ENCODE data around the gene ALPK3. TPM values are rescaled to one million over a fixed set of nuclear protein-coding genes. Genes with fewer than 3 reads are reported as not detected.

Gene ALPK3
- total RNA-seq, 1 experiment from 2014 or later, result 16.5 TPM

DNA sequence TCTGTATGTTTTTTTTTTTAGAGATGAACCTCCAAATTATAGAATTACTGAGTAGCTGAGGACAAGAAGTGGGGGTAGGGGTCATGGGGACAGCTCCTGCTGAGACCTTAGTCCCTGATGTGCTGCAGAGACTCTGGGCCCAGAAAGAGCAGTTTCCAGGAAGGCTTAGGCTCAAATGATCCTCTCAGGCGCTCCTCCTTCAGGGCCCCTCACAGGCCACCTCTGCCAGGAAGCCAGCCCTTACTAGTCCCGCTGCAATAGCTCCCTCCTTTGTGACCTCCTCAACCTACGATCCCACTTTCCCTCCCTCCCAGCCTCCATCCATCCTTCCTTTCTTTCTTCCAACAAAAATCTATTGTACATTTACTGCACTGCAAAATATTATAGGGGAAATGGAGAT is 91.9 kb downstream of the ALPK3 start (continued):
- TF ChIP-seq, protein P1, sequence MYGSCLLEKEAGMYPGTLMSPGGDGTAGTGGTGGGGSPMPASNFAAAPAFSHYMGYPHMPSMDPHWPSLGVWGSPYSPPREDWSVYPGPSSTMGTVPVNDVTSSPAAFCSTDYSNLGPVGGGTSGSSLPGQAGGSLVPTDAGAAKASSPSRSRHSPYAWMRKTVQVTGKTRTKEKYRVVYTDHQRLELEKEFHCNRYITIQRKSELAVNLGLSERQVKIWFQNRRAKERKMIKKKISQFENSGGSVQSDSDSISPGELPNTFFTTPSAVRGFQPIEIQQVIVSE (CRISPR knock-in tag; IDR thresholded peaks at IDR 0.05; ENCODE audit: borderline replicate concordance), result no peak
- TF ChIP-seq TP53 (CRISPR knock-in tag; IDR thresholded peaks at IDR 0.05), result no peak
- TF ChIP-seq SP1 (CRISPR knock-in tag; conservative IDR thresholded peaks at IDR 0.05), result no peak

DNA sequence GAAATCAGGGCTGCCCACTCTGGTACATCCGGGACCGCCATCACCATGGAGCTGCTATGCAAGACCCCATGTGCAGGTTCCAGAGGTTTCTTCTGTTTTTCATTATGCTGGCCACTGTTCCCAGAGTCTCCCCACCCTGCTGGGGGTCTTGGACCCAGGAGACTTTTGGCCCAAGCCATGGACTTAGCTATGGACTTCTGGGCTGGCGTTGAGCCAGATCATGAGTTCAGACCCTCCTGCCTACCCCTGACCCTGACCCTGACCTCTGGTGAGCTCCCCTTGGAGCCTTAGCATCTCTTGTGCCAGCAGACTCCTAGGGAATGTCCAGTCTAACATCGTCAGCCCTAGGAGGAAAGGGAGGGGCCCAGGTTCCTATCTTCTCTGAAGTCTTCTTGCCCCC is 92.6 kb downstream of the ALPK3 start:
- ATAC-seq (no peak), DNase-seq (ENCODE audit: low spot score) (no peak)
- H3K4me3 Mint-ChIP-seq, result no peak overlapping the region
- CTCF ChIA-PET, result interaction anchor here (0.5 to 1.3 kb wide), 6 partner anchors 15 to 339 kb away, joined by 3 to 5 read pairs (median 4); no protein-coding TSS in a partner anchor
- no peaks in the 10 kb centered on the region for H3K36me3 Mint-ChIP-seq
- no peak overlapping the region for H3K27ac Mint-ChIP-seq
- H3K27me3 Mint-ChIP-seq (ENCODE audit: low read depth), result no peaks in the 10 kb centered on the region
- H3K4me1 Mint-ChIP-seq, result peaks cover 9% of the 10 kb centered on the region
- TF ChIP-seq, protein P2, sequence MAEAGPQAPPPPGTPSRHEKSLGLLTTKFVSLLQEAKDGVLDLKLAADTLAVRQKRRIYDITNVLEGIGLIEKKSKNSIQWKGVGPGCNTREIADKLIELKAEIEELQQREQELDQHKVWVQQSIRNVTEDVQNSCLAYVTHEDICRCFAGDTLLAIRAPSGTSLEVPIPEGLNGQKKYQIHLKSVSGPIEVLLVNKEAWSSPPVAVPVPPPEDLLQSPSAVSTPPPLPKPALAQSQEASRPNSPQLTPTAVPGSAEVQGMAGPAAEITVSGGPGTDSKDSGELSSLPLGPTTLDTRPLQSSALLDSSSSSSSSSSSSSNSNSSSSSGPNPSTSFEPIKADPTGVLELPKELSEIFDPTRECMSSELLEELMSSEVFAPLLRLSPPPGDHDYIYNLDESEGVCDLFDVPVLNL (CRISPR knock-in tag; IDR thresholded peaks at IDR 0.05; ENCODE audit: borderline replicate concordance, low read depth), result no peak
- TF ChIP-seq TEAD4 (CRISPR knock-in tag; IDR thresholded peaks at IDR 0.05) (no peak), MXD4 (CRISPR knock-in tag; IDR thresholded peaks at IDR 0.05; ENCODE audit: borderline replicate concordance) (no peak), ATF1 (CRISPR knock-in tag; IDR thresholded peaks at IDR 0.05) (no peak), KAT7 (CRISPR knock-in tag; IDR thresholded peaks at IDR 0.05; ENCODE audit: borderline replicate concordance) (no peak), HMGA2 (CRISPR knock-in tag; IDR thresholded peaks at IDR 0.05) (no peak), ZNF263 (CRISPR knock-in tag; IDR thresholded peaks at IDR 0.05; ENCODE audit: low read depth) (no peak), OVOL2 (CRISPR knock-in tag; IDR thresholded peaks at IDR 0.05; ENCODE audit: borderline replicate concordance) (no peak), FOXJ3 (CRISPR knock-in tag; IDR thresholded peaks at IDR 0.05; ENCODE audit: borderline replicate concordance) (no peak), NFE2L1 (CRISPR knock-in tag; IDR thresholded peaks at IDR 0.05) (no peak), NR2C2 (CRISPR knock-in tag; IDR thresholded peaks at IDR 0.05) (no peak)
- TF ChIP-seq, protein P3, sequence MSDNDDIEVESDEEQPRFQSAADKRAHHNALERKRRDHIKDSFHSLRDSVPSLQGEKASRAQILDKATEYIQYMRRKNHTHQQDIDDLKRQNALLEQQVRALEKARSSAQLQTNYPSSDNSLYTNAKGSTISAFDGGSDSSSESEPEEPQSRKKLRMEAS (CRISPR knock-in tag; IDR thresholded peaks at IDR 0.05), result no peak
- TF ChIP-seq, protein P4, sequence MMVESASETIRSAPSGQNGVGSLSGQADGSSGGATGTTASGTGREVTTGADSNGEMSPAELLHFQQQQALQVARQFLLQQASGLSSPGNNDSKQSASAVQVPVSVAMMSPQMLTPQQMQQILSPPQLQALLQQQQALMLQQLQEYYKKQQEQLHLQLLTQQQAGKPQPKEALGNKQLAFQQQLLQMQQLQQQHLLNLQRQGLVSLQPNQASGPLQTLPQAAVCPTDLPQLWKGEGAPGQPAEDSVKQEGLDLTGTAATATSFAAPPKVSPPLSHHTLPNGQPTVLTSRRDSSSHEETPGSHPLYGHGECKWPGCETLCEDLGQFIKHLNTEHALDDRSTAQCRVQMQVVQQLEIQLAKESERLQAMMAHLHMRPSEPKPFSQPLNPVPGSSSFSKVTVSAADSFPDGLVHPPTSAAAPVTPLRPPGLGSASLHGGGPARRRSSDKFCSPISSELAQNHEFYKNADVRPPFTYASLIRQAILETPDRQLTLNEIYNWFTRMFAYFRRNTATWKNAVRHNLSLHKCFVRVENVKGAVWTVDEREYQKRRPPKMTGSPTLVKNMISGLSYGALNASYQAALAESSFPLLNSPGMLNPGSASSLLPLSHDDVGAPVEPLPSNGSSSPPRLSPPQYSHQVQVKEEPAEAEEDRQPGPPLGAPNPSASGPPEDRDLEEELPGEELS (CRISPR knock-in tag; IDR thresholded peaks at IDR 0.05), result no peak
- TF ChIP-seq, protein P5, sequence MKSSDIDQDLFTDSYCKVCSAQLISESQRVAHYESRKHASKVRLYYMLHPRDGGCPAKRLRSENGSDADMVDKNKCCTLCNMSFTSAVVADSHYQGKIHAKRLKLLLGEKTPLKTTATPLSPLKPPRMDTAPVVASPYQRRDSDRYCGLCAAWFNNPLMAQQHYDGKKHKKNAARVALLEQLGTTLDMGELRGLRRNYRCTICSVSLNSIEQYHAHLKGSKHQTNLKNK (CRISPR knock-in tag; IDR thresholded peaks at IDR 0.05), result no peak
- H3K9me3 Mint-ChIP-seq, result no peaks in the 10 kb centered on the region
- POLR2A ChIA-PET, result no interaction called here

DNA sequence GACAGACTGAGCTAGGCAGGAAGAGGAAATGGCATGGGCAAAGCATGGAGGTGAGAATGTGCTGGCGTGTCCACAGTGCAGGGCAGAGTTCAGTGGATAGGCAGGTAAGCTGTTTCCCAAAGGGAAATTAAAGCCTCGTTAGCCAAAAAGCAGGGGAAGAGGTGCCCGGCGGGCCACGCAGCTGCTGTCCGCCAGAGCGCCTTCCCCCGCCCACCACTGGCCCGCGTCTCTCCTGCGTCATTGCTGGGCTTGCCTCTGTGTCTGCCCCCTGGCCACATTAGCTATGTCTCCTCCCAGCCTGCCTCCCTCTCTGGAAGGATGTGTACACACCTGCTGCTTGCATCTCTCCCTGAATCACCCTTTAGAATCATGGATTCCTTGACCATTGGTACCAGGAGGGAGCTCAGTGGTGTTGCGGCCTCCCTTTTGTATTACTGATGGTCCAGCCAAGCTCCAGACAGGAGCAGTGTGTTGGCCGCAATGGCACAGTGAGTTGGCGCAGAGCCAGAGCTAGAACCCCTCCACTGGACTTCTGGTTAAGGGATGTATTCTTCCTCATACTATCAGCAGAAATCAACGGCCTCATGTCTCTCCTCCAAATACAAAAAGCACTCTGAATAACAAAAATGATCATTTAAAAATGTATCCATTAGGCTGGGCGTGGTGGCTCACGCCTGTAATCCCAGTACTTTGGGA is 93.9 kb downstream of the ALPK3 start:
- H3K36me3 Mint-ChIP-seq, result no peaks in the 10 kb centered on the region
- ATAC-seq, result no peak

More for the DNA sequence above, 93.9 kb downstream of the ALPK3 start:
- CTCF ChIA-PET, result interaction anchor here (1.0 to 2.6 kb wide), 2 partner anchors 17 to 24 kb away, joined by 3 to 5 read pairs; no protein-coding TSS in a partner anchor
- POLR2A ChIA-PET, result interaction anchor here (0.6 kb wide), 1 partner anchor 67 kb away, joined by 3 read pairs; no protein-coding TSS in a partner anchor
- DNase-seq (ENCODE audit: low spot score), result no peak
- Mint-ChIP-seq H3K27ac (no peak overlapping the region), H3K4me3 (no peak overlapping the region), H3K27me3 (ENCODE audit: low read depth) (no peaks in the 10 kb centered on the region), H3K9me3 (no peaks in the 10 kb centered on the region), H3K4me1 (peaks cover 10% of the 10 kb centered on the region)
- TF ChIP-seq GABPB1 (CRISPR knock-in tag; IDR thresholded peaks at IDR 0.05) (no peak), ESRRA (CRISPR knock-in tag; IDR thresholded peaks at IDR 0.05; ENCODE audit: borderline replicate concordance) (no peak), NFYB (CRISPR knock-in tag; conservative IDR thresholded peaks at IDR 0.05; ENCODE audit: low read depth) (no peak), IRF2 (CRISPR knock-in tag; IDR thresholded peaks at IDR 0.05; ENCODE audit: borderline replicate concordance, low read depth) (no peak), ZNF219 (CRISPR knock-in tag; IDR thresholded peaks at IDR 0.05; ENCODE audit: borderline replicate concordance) (no peak)
